Gastrocnemius medialis (tissue), 4 donors: ENCODE results near the gene TRIM63. TPM values are rescaled to one million over a fixed set of nuclear protein-coding genes. Genes with fewer than 3 reads are reported as not detected.

ENCODE experiments used
- ATAC-seq, 2 donors: fragments of 150-250 bp; one replicate each; pipeline ENCODE4 v1.9.1; 2016
- DNase-seq, 2 donors: peaks; one replicate each; pipeline ENCODE4 v3.0.0-alpha.2; 2019
- H3K27ac ChIP-seq, 4 donors: fragments of 200-600 bp; sonication (generic); 1 replicate in 1 of 4; 2 replicates in 3 of 4; pipeline ENCODE4 v1.5.1; 2016 to 2018; ENCODE audit warnings: mild to moderate bottlenecking in 2 of 4, moderate library complexity in 1 of 4
- H3K27me3 ChIP-seq, 3 donors: fragments of 200-600 bp; sonication (generic) in 2 of 3; 1 replicate in 1 of 3; 2 replicates in 2 of 3; pipeline versions ENCODE4 v1.5.1 to v1.6.0; 2016 to 2019; ENCODE audit warnings: mild to moderate bottlenecking in 1 of 3, moderate library complexity in 1 of 3
- H3K36me3 ChIP-seq, 2 donors: fragments of 200-600 bp; sonication (generic) in 1 of 2; one replicate each; pipeline ENCODE4 v1.5.1; 2017 to 2018
- H3K4me1 ChIP-seq, 2 donors: fragments of 200-600 bp; sonication (generic) in 1 of 2; one replicate each; pipeline ENCODE4 v1.5.1; 2016 to 2017; ENCODE audit warnings: mild to moderate bottlenecking in 2 of 2
- H3K4me3 ChIP-seq, 4 donors: fragments of 200-600 bp; sonication (generic) in 3 of 4; 1 replicate in 1 of 4; 2 replicates in 3 of 4; pipeline ENCODE4 v1.5.1; 2016 to 2019; ENCODE audit warnings: mild to moderate bottlenecking in 2 of 4
- H3K9me3 ChIP-seq, 3 donors: fragments of 200-600 bp; sonication (generic) in 2 of 3; 1 replicate in 1 of 3; 2 replicates in 2 of 3; pipeline ENCODE4 v1.5.1; 2016 to 2019
- POLR2A ChIP-seq, 2 donors: fragments of 450-650 bp; IDR thresholded peaks; one replicate each; pipeline ENCODE4 v1.6.1; 2017; ENCODE audit warnings: antibody characterized with exemption in 2 of 2, mild to moderate bottlenecking in 2 of 2, moderate library complexity in 2 of 2
- in situ Hi-C, 4 donors: fragments of 200-750 bp; cut with MboI; loops; one replicate each; pipeline versions ENCODE4 v1.15.0 to v1.8.0; 2017; ENCODE audit warnings: low sequenced_read_pairs in 4 of 4
- intact Hi-C: fragments of 100-400 bp; cut with DNase I; formaldehyde crosslinking; loops from one replicate; pipeline ENCODE4 v1.15.1; 2023; ENCODE audit warnings: low total_unique reads
- total RNA-seq, 4 donors: library from RNA; depleted of rRNA; stranded (reverse); fragments of >200 nt; gene quantifications; one replicate each; pipeline versions ENCODE4 v1.1.0 to v1.2.3, GENCODE V29; 2016
- TF ChIP-seq, protein P1 (sequence below), 5 experiments: fragments of 450-650 bp in 3 of 5; fragments of 200-600 bp in 2 of 5; sonication (generic) in 2 of 5; IDR thresholded peaks in 4 of 5; conservative IDR thresholded peaks in 1 of 5; 1 replicate in 4 of 5; 2 replicates in 1 of 5; pipeline ENCODE4 v1.5.1; 2016 to 2019; ENCODE audit warnings: antibody characterized with exemption in 5 of 5, mild to moderate bottlenecking in 3 of 5, moderate library complexity in 3 of 5

TRIM63 gene
- total RNA-seq, 4 donors from 2014 or later = 1,040 to 4,298 (median 2,203) TPM

DNA sequence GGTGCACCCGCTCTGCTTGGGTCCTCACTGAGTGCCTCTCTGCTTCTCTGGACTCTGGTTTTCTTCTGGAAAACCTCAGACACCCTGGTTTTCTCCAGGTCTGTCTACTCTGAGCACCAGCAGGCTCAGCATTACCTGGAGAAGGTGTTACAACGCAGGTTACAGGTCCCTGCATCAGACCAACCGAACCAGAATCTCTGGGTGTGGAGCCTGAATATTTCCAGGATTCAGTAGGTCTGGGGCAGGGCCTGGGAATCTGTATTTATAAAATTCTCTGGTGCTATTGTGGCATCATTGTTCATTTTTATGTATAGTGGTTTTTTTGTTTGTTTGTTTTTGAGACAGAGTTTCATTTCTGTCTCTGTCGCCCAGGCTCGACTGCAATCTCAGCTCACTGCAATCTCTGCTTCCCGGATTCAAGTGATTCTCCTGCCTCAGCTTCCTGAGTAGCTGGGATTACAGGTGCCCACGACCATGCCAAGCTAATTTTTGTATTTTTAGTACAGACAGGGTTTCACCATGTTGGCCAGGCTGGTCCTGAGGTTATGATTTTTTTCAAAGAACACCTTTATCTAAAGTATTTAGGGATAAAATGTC is 20.1 kb downstream of the TRIM63 start:
- Histone ChIP-seq H3K27me3 (peaks cover 0 to 6% (median 0%) of the 10 kb centered on the region in 3 donors), H3K4me1 (peaks cover 14% of the 10 kb centered on the region in 2 donors), H3K9me3 (no peaks in the 10 kb centered on the region), H3K27ac (peak overlapping the region; percentile 88 to 96 (median 94)), H3K36me3 (peaks cover 0 to 7% of the 10 kb centered on the region in 2 donors), H3K4me3 (no peak overlapping the region)
- intact Hi-C loops (no loop called here), in situ Hi-C loops (loop anchor here in 1 of 4 donors (25.0 kb wide), 1 partner anchor 115 kb away; the partner anchor contains the start of genes C1orf232, FAM110D, ZNF593 and ZNF593OS)
- ATAC-seq (no peak), DNase-seq (no peak)
- no peak for TF ChIP-seq POLR2A (IDR thresholded peaks at IDR 0.05)

DNA sequence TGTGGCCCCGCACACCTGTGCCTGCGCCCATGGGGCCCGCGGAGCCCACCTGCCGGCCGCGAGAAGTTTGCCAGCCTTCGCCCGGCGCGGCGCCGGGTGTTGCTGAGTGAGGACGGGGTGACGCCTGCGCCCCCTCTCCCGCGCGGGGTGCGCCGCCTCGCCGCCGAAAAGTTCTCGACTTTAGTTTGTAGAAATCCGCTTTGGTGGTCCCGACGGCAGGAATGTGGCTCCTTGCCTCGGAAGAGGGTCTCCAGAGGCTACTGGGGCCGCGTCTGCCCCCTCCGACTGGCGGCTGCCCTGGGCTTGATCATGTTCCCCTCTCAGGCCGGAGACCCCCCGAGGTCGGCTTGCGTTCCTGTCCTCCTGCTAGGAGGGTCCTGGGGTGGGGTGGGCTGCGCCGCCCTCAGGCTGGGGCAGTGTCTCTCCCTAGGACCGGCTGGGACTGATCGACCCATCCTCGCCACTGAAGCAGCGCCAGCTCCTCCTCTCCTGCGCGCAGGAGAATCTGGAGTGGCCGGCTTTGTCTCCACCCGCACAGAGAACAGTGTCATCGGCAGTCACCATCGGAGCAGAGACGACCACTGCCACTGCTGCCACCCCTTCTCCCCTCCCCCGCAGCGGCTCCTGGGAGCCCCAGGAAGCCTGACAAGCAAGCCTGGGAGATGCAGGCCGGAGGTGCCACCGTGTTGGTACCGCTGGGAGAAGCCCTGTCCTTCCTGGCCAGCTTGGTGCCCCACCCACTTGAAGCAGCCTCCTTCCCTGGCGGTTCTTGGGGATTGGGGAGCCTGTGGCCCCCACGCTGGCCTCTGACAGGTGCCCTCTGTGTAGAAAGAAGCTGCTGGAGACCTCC is 21.0 kb downstream of the TRIM63 start:
- Histone ChIP-seq H3K36me3 (no peaks in the 10 kb centered on the region), H3K27ac (peak overlapping the region; percentile 88 to 96 (median 94)), H3K27me3 (peaks cover 0 to 6% (median 0%) of the 10 kb centered on the region in 3 donors), H3K4me1 (peaks cover 14% of the 10 kb centered on the region in 2 donors), H3K4me3 (peak overlapping the region; percentile 39 to 43 (median 42)), H3K9me3 (no peaks in the 10 kb centered on the region)
- DNase-seq = peak; percentile 45 to 64
- intact Hi-C loops (no loop called here), in situ Hi-C loops (loop anchor here in 1 of 4 donors (25.0 kb wide), 1 partner anchor 116 kb away; the partner anchor contains the start of genes C1orf232, FAM110D, ZNF593 and ZNF593OS)
- no peak for TF ChIP-seq POLR2A (IDR thresholded peaks at IDR 0.05)
- TF ChIP-seq, protein P1, sequence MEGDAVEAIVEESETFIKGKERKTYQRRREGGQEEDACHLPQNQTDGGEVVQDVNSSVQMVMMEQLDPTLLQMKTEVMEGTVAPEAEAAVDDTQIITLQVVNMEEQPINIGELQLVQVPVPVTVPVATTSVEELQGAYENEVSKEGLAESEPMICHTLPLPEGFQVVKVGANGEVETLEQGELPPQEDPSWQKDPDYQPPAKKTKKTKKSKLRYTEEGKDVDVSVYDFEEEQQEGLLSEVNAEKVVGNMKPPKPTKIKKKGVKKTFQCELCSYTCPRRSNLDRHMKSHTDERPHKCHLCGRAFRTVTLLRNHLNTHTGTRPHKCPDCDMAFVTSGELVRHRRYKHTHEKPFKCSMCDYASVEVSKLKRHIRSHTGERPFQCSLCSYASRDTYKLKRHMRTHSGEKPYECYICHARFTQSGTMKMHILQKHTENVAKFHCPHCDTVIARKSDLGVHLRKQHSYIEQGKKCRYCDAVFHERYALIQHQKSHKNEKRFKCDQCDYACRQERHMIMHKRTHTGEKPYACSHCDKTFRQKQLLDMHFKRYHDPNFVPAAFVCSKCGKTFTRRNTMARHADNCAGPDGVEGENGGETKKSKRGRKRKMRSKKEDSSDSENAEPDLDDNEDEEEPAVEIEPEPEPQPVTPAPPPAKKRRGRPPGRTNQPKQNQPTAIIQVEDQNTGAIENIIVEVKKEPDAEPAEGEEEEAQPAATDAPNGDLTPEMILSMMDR (IDR thresholded peaks at IDR 0.05 in 4 of 5, conservative IDR thresholded peaks at IDR 0.05 in 1 of 5) = no peak
- ATAC-seq = peak in 1 of 2 donors; percentile 2

DNA sequence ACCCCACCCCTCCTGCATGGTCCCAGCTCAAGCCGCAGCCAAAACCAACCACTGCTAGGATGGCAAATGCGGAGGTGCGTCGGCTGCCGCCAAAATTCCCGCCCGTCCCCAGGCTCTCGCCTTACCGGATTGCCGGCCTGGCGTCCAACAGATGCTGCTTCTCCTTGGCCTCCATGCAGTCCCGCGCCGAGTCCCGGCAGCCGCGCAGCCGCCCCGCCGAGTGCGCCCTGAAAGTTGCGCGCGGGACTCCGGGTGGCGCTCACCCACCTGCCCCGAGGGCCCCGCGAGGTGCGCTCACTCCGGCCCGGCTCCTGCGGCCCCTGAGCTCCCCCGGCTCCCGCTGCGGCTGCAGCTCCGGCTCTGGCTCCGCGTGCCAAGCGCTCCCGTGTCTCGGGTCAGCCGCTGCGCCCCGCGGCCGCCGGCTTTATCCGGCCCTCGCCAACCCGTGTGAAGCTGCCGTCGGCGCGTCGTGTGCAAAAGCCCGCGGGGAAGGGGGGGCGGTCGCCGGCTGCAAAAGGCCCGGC is 21.6 kb downstream of the TRIM63 start, which contains the start of gene SLC30A2:
SLC30A2 (minus strand) TSS at position 397 of the 524 bp plus-strand sequence; CDS start at position 175, 222 bp downstream.
- Histone ChIP-seq H3K4me3 (peak within 1 kb of the TSS; percentile 39 to 43 (median 42)), H3K4me1 (peaks cover 14% of the 10 kb centered on the region in 2 donors), H3K27ac (peak within 1 kb of the TSS; percentile 88 to 96 (median 94)), H3K36me3 (no peaks in the 10 kb centered on the region), H3K9me3 (no peaks in the 10 kb centered on the region), H3K27me3 (peaks cover 0 to 6% (median 0%) of the 10 kb centered on the region in 3 donors)
- DNase-seq = peak in 1 of 2 donors; percentile 55
- intact Hi-C loops (no loop called here), in situ Hi-C loops (loop anchor here in 1 of 4 donors (25.0 kb wide), 1 partner anchor 117 kb away; the partner anchor contains the start of genes C1orf232, FAM110D, ZNF593 and ZNF593OS)
- ATAC-seq = no peak
- TF ChIP-seq, protein P1 (IDR thresholded peaks at IDR 0.05 in 4 of 5, conservative IDR thresholded peaks at IDR 0.05 in 1 of 5) = no peak
- peak; percentile 55 to 56 for TF ChIP-seq POLR2A (IDR thresholded peaks at IDR 0.05)

DNA sequence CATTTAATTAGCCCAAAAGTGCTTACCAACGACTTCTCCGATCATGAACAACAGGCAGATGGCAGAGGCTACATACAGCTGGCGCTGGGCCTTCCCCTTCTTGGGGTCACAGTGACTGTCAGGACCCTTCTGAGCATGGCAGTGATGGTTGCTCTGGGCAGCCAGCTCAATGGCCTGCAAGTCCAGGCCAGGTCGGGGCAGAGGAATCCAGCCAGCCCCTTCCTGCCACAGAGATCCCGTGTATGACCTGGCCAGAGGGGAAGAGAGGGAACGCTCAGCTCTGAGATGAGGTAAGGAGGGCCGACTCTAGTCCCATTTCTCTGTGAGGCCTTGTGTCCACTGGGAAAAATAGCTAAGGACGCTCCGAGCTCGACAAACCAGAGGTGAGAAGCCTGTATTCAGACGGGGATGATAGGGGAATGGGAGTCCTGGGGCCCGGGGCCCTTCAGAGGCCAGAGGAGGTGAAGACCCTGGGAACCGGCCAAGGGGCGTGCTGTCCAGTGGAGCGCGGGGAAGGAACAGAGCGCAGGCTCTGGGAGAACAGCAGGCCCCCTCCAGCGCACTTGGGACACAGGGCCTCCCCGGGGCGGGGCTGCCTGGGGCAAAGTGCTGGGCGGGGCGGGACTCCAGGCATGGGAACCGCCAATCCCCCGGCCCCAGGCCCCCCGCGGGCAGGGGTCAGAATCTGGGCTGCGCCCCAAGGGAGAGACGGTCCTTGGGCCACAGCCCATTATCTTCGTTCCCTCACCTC is 22.3 kb downstream of the TRIM63 start:
- ATAC-seq (no peak), DNase-seq (peak in 1 of 2 donors; percentile 61)
- TF ChIP-seq POLR2A (IDR thresholded peaks at IDR 0.05) = no peak
- TF ChIP-seq, protein P1 (IDR thresholded peaks at IDR 0.05 in 4 of 5, conservative IDR thresholded peaks at IDR 0.05 in 1 of 5) = no peak
- intact Hi-C loops (no loop called here), in situ Hi-C loops (loop anchor here in 1 of 4 donors (25.0 kb wide), 1 partner anchor 117 kb away; the partner anchor contains the start of genes C1orf232, FAM110D, ZNF593 and ZNF593OS)
- no peaks in the 10 kb centered on the region for H3K9me3 ChIP-seq
- H3K4me1 ChIP-seq = peaks cover 14% of the 10 kb centered on the region in 2 donors
- H3K36me3 ChIP-seq = no peaks in the 10 kb centered on the region
- peak overlapping the region in 3 of 4 donors; percentile 39 to 42 (median 41) for H3K4me3 ChIP-seq
- peak overlapping the region; percentile 88 to 96 (median 94) for H3K27ac ChIP-seq
- H3K27me3 ChIP-seq = peaks cover 0 to 6% (median 0%) of the 10 kb centered on the region in 3 donors
